GM23248 (cell line): ENCODE measurements around the gene SMIM35. TPM values are rescaled to one million over a fixed set of nuclear protein-coding genes. Genes with fewer than 3 reads are reported as not detected.

Source experiments
- DNase-seq: peaks from one replicate; pipeline ENCODE4 v3.0.0-alpha.2; 2015
- H2AFZ ChIP-seq: fragments of 200-600 bp; sonication (generic); 2 replicates; pipeline ENCODE4 v1.6.1; 2016; ENCODE audit warnings: antibody characterized with exemption
- H3F3A ChIP-seq: fragments of 200-600 bp; sonication (generic); 2 replicates; pipeline ENCODE4 v1.6.1; 2016; ENCODE audit warnings: mild to moderate bottlenecking, antibody characterized with exemption, mixed run types; ENCODE audit not compliant: insufficient read depth
- H3K27ac ChIP-seq: fragments of 200-600 bp; sonication (generic); 2 replicates; pipeline ENCODE4 v1.5.1; 2016; ENCODE audit warnings: mild to moderate bottlenecking
- H3K27me3 ChIP-seq: fragments of 200-600 bp; sonication (generic); replicated peaks from 2 replicates; pipeline ENCODE4 v1.6.1; 2016; ENCODE audit warnings: mild to moderate bottlenecking; ENCODE audit not compliant: insufficient read depth
- H3K36me3 ChIP-seq: fragments of 200-600 bp; sonication (generic); 2 replicates; pipeline ENCODE4 v1.6.1; 2016; ENCODE audit warnings: low read depth, mild to moderate bottlenecking
- H3K4me1 ChIP-seq: fragments of 200-600 bp; sonication (generic); 2 replicates; pipeline ENCODE4 v1.6.1; 2016; ENCODE audit warnings: mild to moderate bottlenecking; ENCODE audit not compliant: insufficient read depth
- H3K4me2 ChIP-seq: fragments of 200-600 bp; sonication (generic); one replicate; pipeline ENCODE4 v1.6.1; 2016; ENCODE audit warnings: mild to moderate bottlenecking; ENCODE audit not compliant: unreplicated experiment
- H3K4me3 ChIP-seq: fragments of 200-600 bp; sonication (generic); 2 replicates; pipeline ENCODE4 v1.5.1; 2016; ENCODE audit warnings: mild to moderate bottlenecking
- H3K79me2 ChIP-seq: fragments of 200-600 bp; sonication (generic); 2 replicates; pipeline ENCODE4 v1.6.1; 2016; ENCODE audit warnings: mild to moderate bottlenecking; ENCODE audit not compliant: insufficient read depth
- H3K9ac ChIP-seq: fragments of 200-600 bp; sonication (generic); 2 replicates; pipeline ENCODE4 v1.6.1; 2016; ENCODE audit warnings: mild to moderate bottlenecking
- H3K9me2 ChIP-seq: fragments of 200-600 bp; sonication (generic); 2 replicates; pipeline ENCODE4 v1.6.1; 2016; ENCODE audit warnings: mixed run types, mild to moderate bottlenecking, moderate library complexity; ENCODE audit not compliant: insufficient read depth
- H3K9me3 ChIP-seq: fragments of 200-600 bp; sonication (generic); one replicate; pipeline ENCODE4 v1.6.1; 2017; ENCODE audit warnings: low read depth
- H4K20me1 ChIP-seq: fragments of 200-600 bp; sonication (generic); 2 replicates; pipeline ENCODE4 v1.6.0; 2016; ENCODE audit not compliant: insufficient read depth
- EZH2 ChIP-seq: fragments of 200-600 bp; sonication (generic); IDR thresholded peaks from 2 replicates; pipeline ENCODE4 v1.6.1; 2018; ENCODE audit warnings: antibody characterized with exemption, mild to moderate bottlenecking; ENCODE audit not compliant: insufficient read depth, poor library complexity, severe bottlenecking
- EZH2phosphoT487 ChIP-seq: fragments of 200-600 bp; sonication (generic); IDR thresholded peaks from 2 replicates; pipeline ENCODE4 v1.6.1; 2018; ENCODE audit warnings: antibody characterized with exemption, moderate library complexity, mild to moderate bottlenecking, low read depth; ENCODE audit not compliant: insufficient read depth
- WGBS, 2 experiments: methylation state at CpG; one replicate each; pipeline ENCODE4 v1.1.6; 2015 to 2017; ENCODE audit warnings: low lambda C conversion rate in 2 of 2, low coverage in 1 of 2; ENCODE audit errors: missing lambda C conversion rate in 2 of 2; 5-methylcytosine and 5-hydroxymethylcytosine counted together
- in situ Hi-C: fragments of 300-500 bp; cut with MboI; formaldehyde crosslinking; loops from 2 replicates; pipeline ENCODE4 v1.15.0; 2020
- polyA plus RNA-seq: library from polyadenylated mRNA; unstranded; fragments of >200 nt; fragmentation: Nextera tagmentation; extraction: Ambion mirVana; gene quantifications from 2 replicates; pipeline ENCODE4 v1.2.1, GENCODE V29; 2016
- total RNA-seq: library from RNA; depleted of rRNA; stranded (reverse); fragments of >200 nt; shearing (Covaris generic); gene quantifications from 2 replicates; pipeline ENCODE4 v1.2.3, GENCODE V29; 2014

Gene SMIM35
- total and polyA plus RNA-seq, 2 experiments from 2014 or later: not detected

GRCh38 chr11:118050208-118050891 is 36.4 kb downstream of the SMIM35 start:
- Histone ChIP-seq H3K27me3 (peaks cover 12% of the 10 kb centered on the region), H3F3A (no peaks in the 10 kb centered on the region), H4K20me1 (no peaks in the 10 kb centered on the region), H3K27ac (no peak overlapping the region), H3K4me1 (no peaks in the 10 kb centered on the region), H2AFZ (no peak overlapping the region), H3K79me2 (no peaks in the 10 kb centered on the region), H3K9me3 (no peaks in the 10 kb centered on the region), H3K4me3 (no peak overlapping the region), H3K36me3 (no peaks in the 10 kb centered on the region), H3K4me2 (no peak overlapping the region), H3K9me2 (no peaks in the 10 kb centered on the region), H3K9ac (no peak overlapping the region)
- DNase-seq: no peak
- 55 to 59% methylated on average over 7 of the region's 7 CpGs for WGBS, 2 experiments
- in situ Hi-C loops: loop anchor here (10.0 kb wide), 1 partner anchor 216 kb away; no protein-coding TSS in a partner anchor
- TF ChIP-seq EZH2: no peak
- TF ChIP-seq EZH2phosphoT487: no peak

GRCh38 chr11:118049771-118050170 is 37.0 kb downstream of the SMIM35 start:
- DNase-seq: no peak
- no peaks in the 10 kb centered on the region for H3K9me3 ChIP-seq
- 46 to 55% methylated on average over 6 of the region's 6 CpGs for WGBS, 2 experiments
- in situ Hi-C loops: loop anchor here (10.0 kb wide), 1 partner anchor 215 kb away; no protein-coding TSS in a partner anchor
- H3K9me2 ChIP-seq: no peaks in the 10 kb centered on the region
- no peaks in the 10 kb centered on the region for H3K36me3 ChIP-seq
- peaks cover 12% of the 10 kb centered on the region for H3K27me3 ChIP-seq
- no peak overlapping the region for H2AFZ ChIP-seq
- H3K4me3 ChIP-seq: no peak overlapping the region
- H3K4me1 ChIP-seq: no peaks in the 10 kb centered on the region
- TF ChIP-seq EZH2phosphoT487 (no peak), EZH2 (no peak)
- no peaks in the 10 kb centered on the region for H3K79me2 ChIP-seq
- H3K9ac ChIP-seq: no peak overlapping the region
- no peaks in the 10 kb centered on the region for H4K20me1 ChIP-seq
- H3K4me2 ChIP-seq: no peak overlapping the region
- no peaks in the 10 kb centered on the region for H3F3A ChIP-seq
- H3K27ac ChIP-seq: no peak overlapping the region

- no peak overlapping the region for H2AFZ ChIP-seq
- 39 to 46% methylated on average over 11 of the region's 11 CpGs for WGBS, 2 experiments
- no peak overlapping the region for H3K27ac ChIP-seq
- H3K4me2 ChIP-seq: no peak overlapping the region
- no peak overlapping the region for H3K9ac ChIP-seq
- in situ Hi-C loops: no loop called here
- H4K20me1 ChIP-seq: no peaks in the 10 kb centered on the region
- no peaks in the 10 kb centered on the region for H3K36me3 ChIP-seq
- no peaks in the 10 kb centered on the region for H3K9me3 ChIP-seq
- no peak overlapping the region for H3K4me3 ChIP-seq
- no peaks in the 10 kb centered on the region for H3F3A ChIP-seq
- H3K9me2 ChIP-seq: no peaks in the 10 kb centered on the region
- no peaks in the 10 kb centered on the region for H3K4me1 ChIP-seq
- no peaks in the 10 kb centered on the region for H3K79me2 ChIP-seq
- DNase-seq: no peak
- TF ChIP-seq EZH2 (no peak), EZH2phosphoT487 (no peak)
- H3K27me3 ChIP-seq: peaks cover 12% of the 10 kb centered on the region
These were observed 38.0 kb downstream of the SMIM35 start for GRCh38 chr11:118048472-118049370.

- H3K4me2 ChIP-seq: no peak overlapping the region
- H3K4me3 ChIP-seq: no peak overlapping the region
- no peak overlapping the region for H2AFZ ChIP-seq
- no peaks in the 10 kb centered on the region for H3K9me2 ChIP-seq
- no peaks in the 10 kb centered on the region for H3K4me1 ChIP-seq
- no peaks in the 10 kb centered on the region for H4K20me1 ChIP-seq
- no peaks in the 10 kb centered on the region for H3K79me2 ChIP-seq
- H3K27ac ChIP-seq: no peak overlapping the region
- no peak overlapping the region for H3K9ac ChIP-seq
- peaks cover 12% of the 10 kb centered on the region for H3K27me3 ChIP-seq
- H3K36me3 ChIP-seq: no peaks in the 10 kb centered on the region
- no peak for DNase-seq
- WGBS, 2 experiments: 22 to 34% methylated on average over 4 of the region's 4 CpGs
- TF ChIP-seq EZH2 (no peak), EZH2phosphoT487 (no peak)
- in situ Hi-C loops: no loop called here
- no peaks in the 10 kb centered on the region for H3F3A ChIP-seq
- no peaks in the 10 kb centered on the region for H3K9me3 ChIP-seq
These were observed 39.0 kb downstream of the SMIM35 start for GRCh38 chr11:118047749-118048148.
